ENCODE measurements around the gene KRTAP5-5.
A peak's percentile ranks its signal among the peaks of the same experiment; 100 is the strongest.
"Not testable (repeated sequence)": the region's sequence is repeated elsewhere in the genome, so short reads cannot be mapped to it uniquely, and the experiment has no call there.

Gene KRTAP5-5

GRCh38 chr11:1598816-1599215 lies 30.8 kb upstream of the KRTAP5-5 start:
- Mint-ChIP-seq H3K27ac (no peak overlapping the region), H3K9me3 (no peaks in the 10 kb centered on the region), H3K4me3 (no peak overlapping the region), H3K4me1 (peaks cover 0 to 5% of the 10 kb centered on the region in 2 donors), H3K36me3 (peaks cover 0 to 2% of the 10 kb centered on the region in 2 donors), H3K27me3 (peaks cover 44 to 63% of the 10 kb centered on the region in 2 donors)
- ATAC-seq (replicated peaks) (no peak), DNase-seq (no peak)

GRCh38 chr11:1600626-1601025 lies 28.9 kb upstream of the KRTAP5-5 start:
- no peak overlapping the region for H3K4me3 Mint-ChIP-seq
- no peaks in the 10 kb centered on the region for H3K9me3 Mint-ChIP-seq
- H3K36me3 Mint-ChIP-seq = peaks cover 0 to 2% of the 10 kb centered on the region in 2 donors
- DNase-seq (no peak), ATAC-seq (replicated peaks) (no peak)
- no peaks in the 10 kb centered on the region for H3K4me1 Mint-ChIP-seq
- H3K27me3 Mint-ChIP-seq = peaks cover 35 to 57% of the 10 kb centered on the region in 2 donors
- H3K27ac Mint-ChIP-seq = no peak overlapping the region

- not testable (repeated sequence) for H3K27ac Mint-ChIP-seq; H3K4me1 Mint-ChIP-seq; ATAC-seq (replicated peaks); H3K36me3 Mint-ChIP-seq; H3K4me3 Mint-ChIP-seq; DNase-seq; H3K9me3 Mint-ChIP-seq
- peaks cover 31 to 54% of the 10 kb centered on the region in 2 donors for H3K27me3 Mint-ChIP-seq
These were observed 27.9 kb upstream of the KRTAP5-5 start for GRCh38 chr11:1601663-1602062.

- Mint-ChIP-seq H3K36me3 (no peaks in the 10 kb centered on the region), H3K27ac (no peak overlapping the region), H3K27me3 (peaks cover 24 to 47% of the 10 kb centered on the region in 2 donors), H3K4me3 (no peak overlapping the region), H3K9me3 (no peaks in the 10 kb centered on the region), H3K4me1 (peaks cover 0 to 3% of the 10 kb centered on the region in 2 donors)
- ATAC-seq (replicated peaks) (no peak), DNase-seq (no peak)
These were observed 25.9 kb upstream of the KRTAP5-5 start for GRCh38 chr11:1603629-1604028.

GRCh38 chr11:1604181-1604580 lies 25.4 kb upstream of the KRTAP5-5 start:
- Mint-ChIP-seq H3K4me3 (no peak overlapping the region), H3K36me3 (no peaks in the 10 kb centered on the region), H3K27me3 (peaks cover 23 to 41% of the 10 kb centered on the region in 2 donors), H3K4me1 (peaks cover 0 to 3% of the 10 kb centered on the region in 2 donors), H3K27ac (no peak overlapping the region), H3K9me3 (no peaks in the 10 kb centered on the region)
- ATAC-seq (replicated peaks) = no peak
- DNase-seq = no peak

- DNase-seq (no peak), ATAC-seq (replicated peaks) (no peak)
- Mint-ChIP-seq H3K27me3 (peaks cover 23 to 41% of the 10 kb centered on the region in 2 donors), H3K4me1 (peaks cover 0 to 3% of the 10 kb centered on the region in 2 donors), H3K9me3 (no peaks in the 10 kb centered on the region), H3K36me3 (no peaks in the 10 kb centered on the region), H3K27ac (no peak overlapping the region), H3K4me3 (no peak overlapping the region)
These were observed 24.9 kb upstream of the KRTAP5-5 start for GRCh38 chr11:1604711-1605110.

- not testable (repeated sequence) for H3K36me3 Mint-ChIP-seq, DNase-seq, H3K9me3 Mint-ChIP-seq, H3K4me3 Mint-ChIP-seq, H3K4me1 Mint-ChIP-seq
- peaks cover 27 to 44% of the 10 kb centered on the region in 2 donors for H3K27me3 Mint-ChIP-seq
- H3K27ac Mint-ChIP-seq = peak overlapping the region; percentile 68
- peak; percentile 38 to 79 for ATAC-seq (replicated peaks)
These were observed 23.7 kb upstream of the KRTAP5-5 start for GRCh38 chr11:1605923-1606322.

GRCh38 chr11:1607156-1607845 lies 22.3 kb upstream of the KRTAP5-5 start:
- not testable (repeated sequence) for DNase-seq; H3K4me3 Mint-ChIP-seq; H3K4me1 Mint-ChIP-seq; ATAC-seq (replicated peaks); H3K9me3 Mint-ChIP-seq; H3K36me3 Mint-ChIP-seq
- peak overlapping the region; percentile 10 for H3K27ac Mint-ChIP-seq
- H3K27me3 Mint-ChIP-seq = peaks cover 27 to 38% of the 10 kb centered on the region in 2 donors

GRCh38 chr11:1607901-1608300 lies 21.7 kb upstream of the KRTAP5-5 start:
- not testable (repeated sequence) for H3K27ac Mint-ChIP-seq; H3K9me3 Mint-ChIP-seq; DNase-seq; H3K4me1 Mint-ChIP-seq; H3K4me3 Mint-ChIP-seq; ATAC-seq (replicated peaks); H3K36me3 Mint-ChIP-seq
- H3K27me3 Mint-ChIP-seq = peaks cover 27 to 36% of the 10 kb centered on the region in 2 donors

GRCh38 chr11:1608363-1608762 lies 21.2 kb upstream of the KRTAP5-5 start, which contains the start of gene KRTAP5-3:
Gene KRTAP5-3, minus strand, starts transcription at chr11:1608463. Its CDS starts 78 bp downstream, at chr11:1608385.
- H3K27ac Mint-ChIP-seq = no peak within 1 kb of the TSS
- no peaks in the 10 kb centered on the region for H3K9me3 Mint-ChIP-seq
- ATAC-seq (replicated peaks) (no peak), DNase-seq (no peak)
- H3K4me3 Mint-ChIP-seq = no peak within 1 kb of the TSS
- peaks cover 27 to 32% of the 10 kb centered on the region in 2 donors for H3K27me3 Mint-ChIP-seq
- no peaks in the 10 kb centered on the region for H3K36me3 Mint-ChIP-seq
- peaks cover 0 to 3% of the 10 kb centered on the region in 2 donors for H3K4me1 Mint-ChIP-seq

GRCh38 chr11:1618231-1618630 lies 11.3 kb upstream of the KRTAP5-5 start:
- no peak for ATAC-seq (replicated peaks)
- DNase-seq = no peak
- H3K4me1 Mint-ChIP-seq = no peaks in the 10 kb centered on the region
- H3K36me3 Mint-ChIP-seq = no peaks in the 10 kb centered on the region
- H3K9me3 Mint-ChIP-seq = no peaks in the 10 kb centered on the region
- no peak overlapping the region for H3K27ac Mint-ChIP-seq
- H3K4me3 Mint-ChIP-seq = no peak overlapping the region
- H3K27me3 Mint-ChIP-seq = peaks cover 33 to 47% of the 10 kb centered on the region in 2 donors

- DNase-seq (no peak), ATAC-seq (replicated peaks) (no peak)
- Mint-ChIP-seq H3K27me3 (peaks cover 36 to 39% of the 10 kb centered on the region in 2 donors), H3K9me3 (no peaks in the 10 kb centered on the region), H3K4me3 (no peak overlapping the region), H3K36me3 (no peaks in the 10 kb centered on the region), H3K27ac (no peak overlapping the region), H3K4me1 (no peaks in the 10 kb centered on the region)
These were observed 10.1 kb upstream of the KRTAP5-5 start for GRCh38 chr11:1619449-1619848.

- Mint-ChIP-seq H3K4me1 (no peaks in the 10 kb centered on the region), H3K36me3 (no peaks in the 10 kb centered on the region), H3K27ac (no peak within 1 kb of the TSS), H3K27me3 (peaks cover 20 to 30% of the 10 kb centered on the region in 2 donors), H3K4me3 (no peak within 1 kb of the TSS), H3K9me3 (no peaks in the 10 kb centered on the region)
- ATAC-seq (replicated peaks) = no peak
- no peak for DNase-seq
These were observed 7.5 kb upstream of the KRTAP5-5 start, which contains the start of gene KRTAP5-4 for GRCh38 chr11:1622086-1622485. Gene KRTAP5-4, minus strand, starts transcription at chr11:1622138. Its CDS starts 45 bp downstream, at chr11:1622093.

- no peak for ATAC-seq (replicated peaks)
- Mint-ChIP-seq H3K36me3 (no peaks in the 10 kb centered on the region), H3K9me3 (no peaks in the 10 kb centered on the region), H3K27me3 (peaks cover 20 to 21% of the 10 kb centered on the region in 2 donors), H3K4me3 (no peak overlapping the region), H3K27ac (no peak overlapping the region), H3K4me1 (peaks cover under 1% of the 10 kb centered on the region in 2 donors)
- no peak for DNase-seq
These were observed 5.9 kb upstream of the KRTAP5-5 start for GRCh38 chr11:1623716-1624115.

GRCh38 chr11:1624621-1625020 lies 5.0 kb upstream of the KRTAP5-5 start:
- Mint-ChIP-seq H3K4me1 (peaks cover 3 to 7% of the 10 kb centered on the region in 2 donors), H3K36me3 (no peaks in the 10 kb centered on the region), H3K27me3 (peaks cover 24% of the 10 kb centered on the region in 2 donors), H3K9me3 (no peaks in the 10 kb centered on the region), H3K27ac (no peak overlapping the region), H3K4me3 (no peak overlapping the region)
- ATAC-seq (replicated peaks) = no peak
- no peak for DNase-seq

Data from stimulated activated naive B cell treated with anti-CD40 and anti-IgM and Interleukin-4, amounts not matched to agents 10 μg/mL and 1 μg/mL and 100 μg/mL, for 72 hours (primary cell).